Calu3 (cell line): ENCODE data around the gene MRPL55. TPM values are rescaled to one million over a fixed set of nuclear protein-coding genes. Genes with fewer than 3 reads are reported as not detected.
"Not testable (repeated sequence)": the region's sequence is repeated elsewhere in the genome, so short reads cannot be mapped to it uniquely, and the experiment has no call there.

ENCODE experiments used
- BruUV-seq: library from RNA; stranded (reverse); fragments of 400-500 nt; replicated peaks from 2 replicates; lab custom pipeline; 2021; lab: Mats Ljungman, UMichigan
- CTCF ChIA-PET: fragments of 300-600 bp; sonication (Branson Sonifier 250); formaldehyde crosslinking; loops from one replicate; lab custom pipeline; 2022; ENCODE audit warnings: antibody characterized with exemption; lab: Charles Lee
- DNase-seq: peaks from one replicate; pipeline ENCODE4 v3.0.0; 2022
- H3K27ac Mint-ChIP-seq: one replicate; pipeline ENCODE4 v1.8.0; 2022; ENCODE audit warnings: mixed read lengths; ENCODE audit not compliant: unreplicated experiment
- H3K27me3 Mint-ChIP-seq: one replicate; pipeline ENCODE4 v1.8.0; 2022; ENCODE audit warnings: mixed read lengths; ENCODE audit not compliant: unreplicated experiment
- H3K36me3 Mint-ChIP-seq: one replicate; pipeline ENCODE4 v1.8.0; 2022; ENCODE audit warnings: mild to moderate bottlenecking, moderate library complexity, mixed read lengths; ENCODE audit not compliant: insufficient read depth, unreplicated experiment
- H3K4me1 Mint-ChIP-seq: one replicate; pipeline ENCODE4 v1.8.0; 2022; ENCODE audit warnings: mild to moderate bottlenecking, low read depth, mixed read lengths; ENCODE audit not compliant: unreplicated experiment
- H3K4me3 Mint-ChIP-seq: one replicate; pipeline ENCODE4 v1.8.0; 2022; ENCODE audit warnings: mild to moderate bottlenecking, low read depth, moderate library complexity, mixed read lengths; ENCODE audit not compliant: unreplicated experiment
- H3K9me3 Mint-ChIP-seq: one replicate; pipeline ENCODE4 v1.8.0; 2022; ENCODE audit warnings: low read depth, mixed read lengths; ENCODE audit not compliant: unreplicated experiment
- CTCF ChIP-seq: fragments of 200-600 bp; IDR thresholded peaks from one replicate; pipeline ENCODE4 v1.8.0; 2022; ENCODE audit warnings: antibody characterized with exemption; ENCODE audit not compliant: unreplicated experiment
- intact Hi-C: fragments of 100-400 bp; cut with micrococcal nuclease; formaldehyde crosslinking; loops from one replicate; pipeline ENCODE4 v1.10.0; 2022; ENCODE audit not compliant: unreplicated experiment
- total RNA-seq: library from RNA; stranded (reverse); gene quantifications from 2 replicates; pipeline ENCODE4 v1.2.3, GENCODE V29; 2022

Gene MRPL55
- total RNA-seq, 1 experiment from 2014 or later: 72.3 TPM

- no TSS peak for BruUV-seq
- no peak for TF ChIP-seq CTCF
- Mint-ChIP-seq H3K4me1 (peaks cover 5% of the 10 kb centered on the region), H3K36me3 (peaks cover 15% of the 10 kb centered on the region), H3K27me3 (no peaks in the 10 kb centered on the region), H3K9me3 (peaks cover 6% of the 10 kb centered on the region), H3K27ac (no peak overlapping the region), H3K4me3 (no peak overlapping the region)
- CTCF ChIA-PET: no interaction called here
- no peak for DNase-seq
- intact Hi-C loops: no loop called here
Observed at GRCh38 chr1:228114827-228115226, 5.7 kb upstream of the MRPL55 start.

GRCh38 chr1:228112617-228113016 is 3.5 kb upstream of the MRPL55 start:
- peaks cover 37% of the 10 kb centered on the region for H3K36me3 Mint-ChIP-seq
- H3K27ac Mint-ChIP-seq: no peak overlapping the region
- intact Hi-C loops: no loop called here
- CTCF ChIA-PET: no interaction called here
- no peak for DNase-seq
- no peaks in the 10 kb centered on the region for H3K27me3 Mint-ChIP-seq
- BruUV-seq: no TSS peak
- no peak for TF ChIP-seq CTCF
- peaks cover 25% of the 10 kb centered on the region for H3K4me1 Mint-ChIP-seq
- no peak overlapping the region for H3K4me3 Mint-ChIP-seq
- H3K9me3 Mint-ChIP-seq: no peaks in the 10 kb centered on the region

- intact Hi-C loops: no loop called here
- DNase-seq: no peak
- Mint-ChIP-seq H3K36me3 (peaks cover 42% of the 10 kb centered on the region), H3K27ac (no peak overlapping the region), H3K4me3 (no peak overlapping the region), H3K4me1 (peaks cover 25% of the 10 kb centered on the region), H3K27me3 (no peaks in the 10 kb centered on the region), H3K9me3 (no peaks in the 10 kb centered on the region)
- CTCF ChIA-PET: no interaction called here
- BruUV-seq: no TSS peak
- TF ChIP-seq CTCF: no peak
Observed at GRCh38 chr1:228112167-228112566, 3.1 kb upstream of the MRPL55 start.

- H3K27ac Mint-ChIP-seq, DNase-seq, H3K9me3 Mint-ChIP-seq, H3K4me3 Mint-ChIP-seq, CTCF ChIA-PET, intact Hi-C loops, BruUV-seq, H3K27me3 Mint-ChIP-seq: not testable (repeated sequence)
- peaks cover 25% of the 10 kb centered on the region for H3K4me1 Mint-ChIP-seq
- H3K36me3 Mint-ChIP-seq: peaks cover 43% of the 10 kb centered on the region
Observed at GRCh38 chr1:228111315-228111714, 2.2 kb upstream of the MRPL55 start.

- BruUV-seq: TSS peak; percentile 15
- no peaks in the 10 kb centered on the region for H3K9me3 Mint-ChIP-seq
- no peak for DNase-seq
- H3K27ac Mint-ChIP-seq: no peak overlapping the region
- peaks cover 44% of the 10 kb centered on the region for H3K36me3 Mint-ChIP-seq
- CTCF ChIA-PET: interaction anchor here (1.0 to 1.6 kb wide), 3 partner anchors 27 to 111 kb away, joined by 4 to 7 read pairs (median 5); partner anchors contain the start of gene IBA57
- peaks cover 25% of the 10 kb centered on the region for H3K4me1 Mint-ChIP-seq
- intact Hi-C loops: no loop called here
- TF ChIP-seq CTCF: no peak
- no peaks in the 10 kb centered on the region for H3K27me3 Mint-ChIP-seq
- H3K4me3 Mint-ChIP-seq: peak overlapping the region; percentile 89
Observed at GRCh38 chr1:228110556-228110955, 1.5 kb upstream of the MRPL55 start.
